Activated CD8-positive, alpha-beta memory T cell treated with anti-CD3 and anti-CD28 coated beads, Interleukin-2, amount 10 ng/mL, durations not matched to agents 7 days and 5 days (primary cell): ENCODE data around the gene GDPD3. TPM values are rescaled to one million over a fixed set of nuclear protein-coding genes. Genes with fewer than 3 reads are reported as not detected.
"Not testable (repeated sequence)": the region's sequence is repeated elsewhere in the genome, so short reads cannot be mapped to it uniquely, and the experiment has no call there.

ENCODE experiments used
- ATAC-seq: fragments of 150-1000 bp; cut with Tn5 transposase; one replicate; pipeline ENCODE4 v1.10.0; 2021; ENCODE audit warnings: moderate library complexity
- CTCF ChIA-PET: fragments of 350-600 bp; sonication (Branson Sonifier 250); formaldehyde crosslinking; loops from one replicate; lab custom pipeline; 2021; ENCODE audit warnings: antibody characterized with exemption; lab: Charles Lee
- DNase-seq: peaks from one replicate; pipeline ENCODE4 v3.0.0-alpha.2; 2020
- H3K27ac Mint-ChIP-seq: one replicate; pipeline ENCODE4 v1.8.0; 2021; ENCODE audit warnings: mild to moderate bottlenecking, mixed read lengths
- H3K27me3 Mint-ChIP-seq: one replicate; pipeline ENCODE4 v1.8.0; 2021; ENCODE audit warnings: mixed read lengths
- H3K36me3 Mint-ChIP-seq: one replicate; pipeline ENCODE4 v1.8.0; 2021; ENCODE audit warnings: mild to moderate bottlenecking, mixed read lengths
- H3K4me1 Mint-ChIP-seq: one replicate; pipeline ENCODE4 v1.8.0; 2021; ENCODE audit warnings: mixed read lengths
- H3K4me3 Mint-ChIP-seq: one replicate; pipeline ENCODE4 v1.8.0; 2021; ENCODE audit warnings: mild to moderate bottlenecking, moderate library complexity, mixed read lengths
- H3K9me3 Mint-ChIP-seq: one replicate; pipeline ENCODE4 v1.8.0; 2022; ENCODE audit warnings: low read depth, mixed read lengths
- total RNA-seq, 2 experiments: library from RNA; stranded (reverse); gene quantifications; one replicate each; pipeline ENCODE4 v1.2.3, GENCODE V29; 2021

GDPD3 gene
- total RNA-seq, 2 experiments from 2014 or later, result 8.1 to 19.5 TPM

DNA sequence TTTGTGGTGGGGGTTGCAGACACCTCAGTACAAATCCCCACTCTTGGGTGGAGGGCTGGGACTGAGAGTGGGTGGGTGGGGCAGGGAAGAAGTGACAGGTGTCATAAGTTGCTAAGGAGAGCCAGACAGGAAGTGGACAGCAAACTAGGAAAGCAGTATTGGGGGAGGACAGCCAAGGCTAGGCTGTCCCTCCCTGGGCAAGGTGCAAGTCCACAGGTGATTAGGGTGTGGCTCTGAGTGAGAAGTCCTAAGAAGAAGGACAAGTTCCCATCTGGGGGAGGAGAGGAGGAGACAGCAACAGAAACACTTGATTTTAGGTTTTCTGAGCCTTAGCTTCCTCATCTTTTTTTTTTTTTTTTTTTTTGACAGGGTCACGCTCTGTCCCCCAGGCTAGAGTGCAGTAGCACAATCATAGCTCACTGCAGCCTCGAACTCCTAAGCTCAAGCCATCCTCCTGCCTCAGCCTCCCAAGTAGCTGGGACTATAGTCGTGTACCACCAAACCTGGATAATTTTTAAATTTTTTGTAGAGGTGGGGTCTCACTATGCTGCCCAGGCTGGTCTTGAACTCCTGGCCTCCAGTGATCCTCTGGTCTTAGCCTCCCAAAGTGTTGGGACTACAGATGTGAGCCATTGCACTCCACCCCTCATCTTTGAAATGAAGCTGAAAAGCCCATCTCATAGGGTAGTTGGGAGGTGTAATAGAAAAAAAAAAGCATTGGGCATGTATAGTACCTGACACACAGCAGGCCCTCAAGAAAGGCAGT is 7.2 kb upstream of the GDPD3 start:
- DNase-seq (no peak), ATAC-seq (no peak)
- no peaks in the 10 kb centered on the region for H3K9me3 Mint-ChIP-seq
- H3K27ac Mint-ChIP-seq, result peak overlapping the region; percentile 68
- H3K27me3 Mint-ChIP-seq, result no peaks in the 10 kb centered on the region
- H3K4me1 Mint-ChIP-seq, result peaks cover 35% of the 10 kb centered on the region
- CTCF ChIA-PET, result interaction anchor here (1.1 to 1.7 kb wide), 4 partner anchors 8 to 28 kb away, joined by 4 to 9 read pairs (median 4); partner anchors contain the start of gene TBX6
- peaks cover 15% of the 10 kb centered on the region for H3K36me3 Mint-ChIP-seq
- no peak overlapping the region for H3K4me3 Mint-ChIP-seq

DNA sequence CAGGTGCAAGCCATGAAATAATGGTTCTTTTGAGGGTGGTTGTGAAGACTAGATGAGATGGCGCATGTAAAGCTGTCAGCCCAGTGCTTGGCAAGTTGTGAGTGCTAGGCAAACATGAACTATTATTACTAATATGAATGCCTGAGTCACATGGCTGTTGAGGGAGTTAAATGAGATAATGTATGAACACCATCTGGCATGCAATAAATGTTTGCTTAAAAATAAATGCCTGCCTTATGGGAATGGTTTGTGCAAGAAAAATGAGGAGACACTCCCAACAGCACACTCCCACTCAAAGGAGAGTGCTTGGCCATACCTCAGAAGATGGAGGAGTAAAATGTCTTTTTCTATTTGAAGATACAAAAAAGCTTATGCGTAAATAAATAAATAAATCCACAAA is 6.1 kb upstream of the GDPD3 start:
- Mint-ChIP-seq H3K27ac (peak overlapping the region; percentile 28), H3K9me3 (no peaks in the 10 kb centered on the region), H3K36me3 (peaks cover 15% of the 10 kb centered on the region), H3K4me1 (peaks cover 39% of the 10 kb centered on the region), H3K4me3 (no peak overlapping the region), H3K27me3 (no peaks in the 10 kb centered on the region)
- DNase-seq (no peak), ATAC-seq (no peak)
- CTCF ChIA-PET, result interaction anchor here (1.1 to 1.7 kb wide), 3 partner anchors 7 to 27 kb away, joined by 4 to 9 read pairs (median 5); partner anchors contain the start of gene TBX6

DNA sequence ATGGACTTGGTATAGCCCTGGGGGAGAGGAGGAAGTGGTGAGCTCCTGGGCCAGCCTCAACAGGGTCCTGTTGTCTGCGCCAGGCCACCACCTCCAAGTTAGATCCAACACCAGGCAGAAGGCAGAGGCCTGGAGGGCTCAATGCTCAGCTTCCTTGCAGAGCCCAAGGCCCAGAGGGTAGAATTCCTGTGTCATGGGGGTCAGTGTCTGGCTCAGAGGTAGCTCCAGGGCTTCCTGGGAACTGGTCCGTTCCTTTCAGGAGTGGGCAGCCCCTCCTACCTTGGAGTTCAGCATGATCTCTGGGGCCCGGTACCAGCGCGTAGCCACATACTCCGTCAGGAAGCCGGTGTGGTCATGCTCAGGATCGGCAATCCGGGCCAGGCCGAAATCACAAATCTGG is 4.4 kb upstream of the GDPD3 start:
- Mint-ChIP-seq H3K36me3 (peaks cover 15% of the 10 kb centered on the region), H3K4me3 (no peak overlapping the region), H3K4me1 (peaks cover 35% of the 10 kb centered on the region), H3K27me3 (no peaks in the 10 kb centered on the region), H3K9me3 (no peaks in the 10 kb centered on the region), H3K27ac (no peak overlapping the region)
- ATAC-seq (no peak), DNase-seq (no peak)
- CTCF ChIA-PET, result no interaction called here

DNA sequence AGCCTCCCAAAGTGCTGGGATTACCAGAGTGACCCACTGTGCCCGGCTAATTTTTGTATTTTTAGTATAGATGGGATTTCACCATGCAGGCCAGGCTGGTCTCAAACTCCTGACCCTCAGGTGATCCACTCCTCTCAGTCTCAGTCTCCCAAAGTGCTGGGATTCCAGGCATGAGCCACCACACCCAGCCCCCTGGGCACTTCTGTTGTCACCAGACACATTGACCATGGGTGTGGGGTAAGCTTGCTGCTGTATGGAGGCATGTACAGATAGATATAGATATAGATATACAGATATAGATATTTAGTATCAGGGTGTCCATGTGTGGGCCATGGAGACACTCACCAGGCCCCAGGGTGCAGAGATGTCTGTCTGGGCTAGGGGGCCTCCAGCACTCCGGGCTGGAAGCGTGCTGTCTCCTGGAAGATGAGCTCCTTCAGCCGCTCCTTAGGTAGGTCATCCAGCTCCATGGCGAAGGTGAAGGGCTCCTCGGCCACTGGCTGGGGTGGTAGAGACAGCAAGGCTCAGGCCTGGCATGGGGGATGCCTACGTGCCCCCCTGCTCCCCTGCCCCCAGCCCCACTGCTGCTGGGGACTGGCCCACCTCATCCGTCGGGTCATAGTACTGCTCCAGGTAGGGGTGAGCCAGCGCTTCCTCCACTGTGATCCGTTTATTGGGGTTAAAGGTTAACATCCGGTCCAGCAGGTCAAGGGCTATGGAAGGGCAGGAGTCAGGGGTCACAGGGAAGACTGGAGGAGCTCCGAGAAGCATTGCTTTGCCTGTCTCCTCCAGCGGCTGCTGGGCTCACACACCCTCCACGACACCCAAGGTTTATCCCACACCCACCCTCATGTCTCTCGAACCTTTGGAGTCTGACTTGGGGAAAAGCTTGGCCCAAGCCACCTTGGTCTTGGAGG is 3.2 kb upstream of the GDPD3 start:
- CTCF ChIA-PET, result interaction anchor here (1.1 kb wide), 1 partner anchor 24 kb away, joined by 4 read pairs; the partner anchor contains the start of gene TBX6
- H3K27ac Mint-ChIP-seq, result no peak overlapping the region
- DNase-seq (no peak), ATAC-seq (no peak)
- peaks cover 28% of the 10 kb centered on the region for H3K4me1 Mint-ChIP-seq
- H3K4me3 Mint-ChIP-seq, result no peak overlapping the region
- no peaks in the 10 kb centered on the region for H3K9me3 Mint-ChIP-seq
- H3K27me3 Mint-ChIP-seq, result no peaks in the 10 kb centered on the region
- peaks cover 12% of the 10 kb centered on the region for H3K36me3 Mint-ChIP-seq

DNA sequence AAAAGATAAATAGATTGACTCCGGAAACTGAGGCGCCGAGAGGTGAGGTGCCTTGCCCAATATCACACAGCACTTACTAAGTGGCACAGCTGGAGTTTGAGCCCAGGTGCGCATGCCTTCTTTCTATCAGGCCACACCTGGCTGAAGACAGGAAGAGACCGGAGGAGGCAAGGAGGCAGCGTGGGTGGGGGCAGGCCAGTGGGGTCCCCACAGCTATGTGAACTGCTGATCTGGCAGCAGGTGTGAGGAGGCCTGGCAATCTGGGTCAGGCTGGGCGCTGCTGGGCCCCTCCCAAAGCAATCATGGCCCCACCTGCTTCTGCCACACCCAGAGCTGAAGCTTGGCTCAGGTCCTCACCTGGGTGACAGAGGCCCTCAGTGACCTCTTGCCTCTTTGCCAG is 1.9 kb upstream of the GDPD3 start:
- no peak overlapping the region for H3K4me3 Mint-ChIP-seq
- ATAC-seq (no peak), DNase-seq (no peak)
- no peaks in the 10 kb centered on the region for H3K27me3 Mint-ChIP-seq
- peaks cover 17% of the 10 kb centered on the region for H3K4me1 Mint-ChIP-seq
- CTCF ChIA-PET, result interaction anchor here (1.0 to 1.3 kb wide), 3 partner anchors 9 to 22 kb away, joined by 3 read pairs; no protein-coding TSS in a partner anchor
- no peaks in the 10 kb centered on the region for H3K9me3 Mint-ChIP-seq
- peaks cover 8% of the 10 kb centered on the region for H3K36me3 Mint-ChIP-seq
- peak overlapping the region; percentile 56 for H3K27ac Mint-ChIP-seq

DNA sequence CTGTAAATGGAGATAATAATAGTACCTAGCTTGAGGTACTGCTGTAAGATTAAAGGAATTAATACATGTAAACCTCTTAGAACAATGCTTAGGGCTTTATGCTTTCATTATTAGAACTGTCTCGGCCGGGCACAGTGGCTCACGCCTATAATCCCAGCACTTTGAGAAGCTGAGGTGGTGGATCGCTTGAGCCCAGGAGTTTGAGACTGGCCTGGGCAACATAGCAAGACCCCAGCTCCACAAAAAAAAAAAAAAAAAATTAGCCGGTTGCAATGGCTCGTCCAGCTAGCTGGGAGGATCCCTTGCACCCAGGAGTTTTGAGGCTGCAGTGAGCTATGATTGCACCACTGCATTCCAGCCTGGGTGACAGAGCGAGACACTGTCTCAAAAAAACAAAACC is 1.5 kb upstream of the GDPD3 start:
- CTCF ChIA-PET, result interaction anchor here (1.0 to 1.3 kb wide), 3 partner anchors 10 to 22 kb away, joined by 3 read pairs; no protein-coding TSS in a partner anchor
- not testable (repeated sequence) for DNase-seq, H3K27ac Mint-ChIP-seq

DNA sequence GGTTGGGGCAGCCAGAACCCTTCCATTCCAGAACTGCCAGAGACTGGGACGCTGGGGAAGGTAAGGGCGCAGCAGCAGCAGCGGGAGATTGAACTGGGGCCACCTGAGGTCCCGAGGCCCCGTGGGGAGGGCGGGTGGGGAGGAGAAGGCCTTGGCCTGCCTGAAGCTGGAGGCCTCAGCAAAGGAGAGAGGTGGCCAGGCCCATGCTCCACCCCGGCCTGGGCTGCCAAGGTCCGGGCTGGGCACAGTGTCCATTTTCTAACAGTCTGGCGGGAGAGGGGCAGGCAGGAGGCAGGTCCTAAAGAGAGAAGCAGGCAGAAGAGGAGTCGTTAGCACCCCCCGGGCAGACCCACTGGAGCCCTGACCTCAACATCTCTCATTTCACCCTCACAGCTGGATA is 1.1 kb upstream of the GDPD3 start:
- CTCF ChIA-PET, result interaction anchor here (1.0 to 4.9 kb wide), 5 partner anchors 10 to 29 kb away, joined by 3 to 44 read pairs (median 3); partner anchors contain the start of gene TBX6
- H3K9me3 Mint-ChIP-seq, result no peaks in the 10 kb centered on the region
- no peak for ATAC-seq

More for the DNA sequence above, 1.5 kb upstream of the GDPD3 start:
- not testable (repeated sequence) for H3K27me3 Mint-ChIP-seq, ATAC-seq, H3K36me3 Mint-ChIP-seq, H3K9me3 Mint-ChIP-seq, H3K4me3 Mint-ChIP-seq
- peaks cover 13% of the 10 kb centered on the region for H3K4me1 Mint-ChIP-seq

DNA sequence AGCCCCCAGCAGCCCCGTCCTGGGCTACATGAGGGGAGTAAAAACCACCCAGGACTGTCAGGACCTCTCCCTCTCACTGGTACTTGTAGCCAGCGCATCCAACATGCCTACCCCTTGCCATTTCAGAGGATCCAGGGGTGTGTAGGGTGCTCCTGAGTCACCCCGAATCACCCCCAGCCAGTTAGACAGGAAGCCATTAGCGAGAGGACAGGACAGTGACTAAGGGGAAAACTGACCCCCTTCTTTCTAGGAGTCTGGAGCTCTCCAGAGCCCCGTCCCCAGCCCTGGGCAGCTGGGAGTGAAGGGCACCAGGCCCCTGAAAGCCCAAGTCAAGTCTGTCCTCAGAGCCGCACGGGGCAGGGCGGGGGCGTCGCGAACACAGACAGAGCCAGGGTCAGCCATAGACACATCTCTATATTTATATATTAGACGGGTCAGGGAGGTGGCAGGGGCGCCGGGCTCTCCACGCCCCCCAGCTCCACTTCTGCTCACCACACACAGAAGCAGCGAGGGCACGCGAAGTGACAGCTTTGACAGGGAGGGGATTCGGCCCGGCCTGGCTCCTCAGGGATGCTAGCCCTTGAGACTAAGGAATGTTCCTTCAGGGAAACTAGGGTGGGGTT is 485 bp upstream of the GDPD3 start:
- Mint-ChIP-seq H3K4me1 (peaks cover 11% of the 10 kb centered on the region), H3K9me3 (no peaks in the 10 kb centered on the region), H3K36me3 (peaks cover 2% of the 10 kb centered on the region), H3K4me3 (no peak overlapping the region), H3K27ac (no peak overlapping the region), H3K27me3 (no peaks in the 10 kb centered on the region)
- ATAC-seq (no peak), DNase-seq (no peak)
- CTCF ChIA-PET, result interaction anchor here (1.1 to 4.9 kb wide), 9 partner anchors 11 to 296 kb away, joined by 3 to 44 read pairs (median 9); partner anchors contain the start of genes MAPK3 and TBX6

More for the DNA sequence above, 1.1 kb upstream of the GDPD3 start:
- peaks cover 12% of the 10 kb centered on the region for H3K4me1 Mint-ChIP-seq
- no peak for DNase-seq
- H3K27ac Mint-ChIP-seq, result no peak overlapping the region
- no peak overlapping the region for H3K4me3 Mint-ChIP-seq
- no peaks in the 10 kb centered on the region for H3K27me3 Mint-ChIP-seq
- peaks cover 6% of the 10 kb centered on the region for H3K36me3 Mint-ChIP-seq

DNA sequence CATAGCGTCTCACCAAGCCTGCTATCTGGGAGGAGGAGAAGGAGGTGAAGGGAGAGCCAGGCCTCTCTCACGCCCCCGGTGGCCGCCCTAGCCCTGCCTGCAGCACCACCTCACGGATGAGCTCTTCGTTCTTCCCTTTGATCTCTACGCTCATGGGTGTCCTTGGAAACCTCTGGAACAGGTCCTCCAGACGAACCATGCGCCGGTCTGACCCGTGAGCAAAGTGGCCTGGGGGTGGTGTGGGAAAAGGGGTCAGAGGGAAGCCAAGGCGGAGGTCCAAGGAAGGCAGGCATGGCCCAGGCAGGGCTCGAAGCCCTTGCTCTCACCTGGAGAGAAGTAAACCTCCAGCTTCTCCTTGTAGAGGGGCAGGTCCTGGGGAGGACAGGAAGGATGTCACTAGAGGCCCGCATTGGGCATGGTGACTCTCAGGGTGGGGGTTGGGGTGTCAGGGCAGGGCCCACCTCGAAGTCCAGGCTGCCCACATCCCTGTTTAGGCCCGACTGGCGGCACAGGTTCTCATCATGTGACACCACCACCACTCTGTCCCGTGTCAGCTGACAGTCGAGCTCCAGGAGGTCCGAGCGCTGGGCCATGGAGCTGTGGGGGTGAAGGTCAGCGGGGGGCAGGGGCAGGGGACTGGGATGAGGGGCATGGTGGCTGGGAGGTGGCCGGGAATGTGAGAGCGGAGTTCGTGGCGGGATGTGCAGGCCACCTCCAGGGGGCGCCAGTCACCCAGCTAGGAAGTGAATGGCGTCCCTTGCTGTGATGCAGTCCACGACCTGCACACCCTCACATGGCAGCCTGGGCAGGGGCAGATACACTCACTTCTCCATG is 923 bp downstream of the GDPD3 start:
- H3K27ac Mint-ChIP-seq, result no peak overlapping the region
- CTCF ChIA-PET, result interaction anchor here (0.8 to 4.9 kb wide), 28 partner anchors 8 to 516 kb away, joined by 3 to 44 read pairs (median 4); partner anchors contain the start of genes DCTPP1, MAPK3 and TBX6
- H3K4me3 Mint-ChIP-seq, result no peak overlapping the region
- DNase-seq, result peak; percentile 75
- peaks cover 11% of the 10 kb centered on the region for H3K4me1 Mint-ChIP-seq
- H3K27me3 Mint-ChIP-seq, result no peaks in the 10 kb centered on the region
- peaks cover 5% of the 10 kb centered on the region for H3K36me3 Mint-ChIP-seq
- no peaks in the 10 kb centered on the region for H3K9me3 Mint-ChIP-seq
- ATAC-seq, result peak; percentile 70

DNA sequence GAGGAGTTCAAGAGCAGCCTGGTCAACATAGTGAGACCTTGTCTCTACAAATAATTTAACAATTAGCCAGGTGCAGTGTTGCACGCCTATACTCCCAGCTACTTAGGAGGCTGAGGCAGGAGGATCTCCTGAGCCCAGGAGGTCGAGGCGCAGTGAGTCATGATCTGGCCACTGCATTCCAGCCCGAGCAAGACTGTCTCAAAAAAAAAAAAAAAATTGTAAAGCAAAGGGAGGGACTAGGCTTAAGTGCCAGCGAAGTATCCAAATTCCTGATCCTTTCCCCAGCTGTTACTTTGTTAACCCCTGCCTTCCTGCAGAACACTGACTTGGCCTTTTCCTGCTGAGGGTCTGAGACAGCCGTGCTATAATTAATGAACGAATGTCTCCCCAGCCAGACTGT is 2.7 kb downstream of the GDPD3 start:
- CTCF ChIA-PET, result interaction anchor here (2.2 to 4.9 kb wide), 2 partner anchors 19 to 37 kb away, joined by 6 to 44 read pairs; partner anchors contain the start of gene TBX6
- no peak overlapping the region for H3K27ac Mint-ChIP-seq
- H3K9me3 Mint-ChIP-seq, result no peaks in the 10 kb centered on the region
- no peaks in the 10 kb centered on the region for H3K27me3 Mint-ChIP-seq
- ATAC-seq (no peak), DNase-seq (no peak)
- H3K4me1 Mint-ChIP-seq, result peaks cover 11% of the 10 kb centered on the region
- H3K36me3 Mint-ChIP-seq, result peaks cover 5% of the 10 kb centered on the region
- no peak overlapping the region for H3K4me3 Mint-ChIP-seq

DNA sequence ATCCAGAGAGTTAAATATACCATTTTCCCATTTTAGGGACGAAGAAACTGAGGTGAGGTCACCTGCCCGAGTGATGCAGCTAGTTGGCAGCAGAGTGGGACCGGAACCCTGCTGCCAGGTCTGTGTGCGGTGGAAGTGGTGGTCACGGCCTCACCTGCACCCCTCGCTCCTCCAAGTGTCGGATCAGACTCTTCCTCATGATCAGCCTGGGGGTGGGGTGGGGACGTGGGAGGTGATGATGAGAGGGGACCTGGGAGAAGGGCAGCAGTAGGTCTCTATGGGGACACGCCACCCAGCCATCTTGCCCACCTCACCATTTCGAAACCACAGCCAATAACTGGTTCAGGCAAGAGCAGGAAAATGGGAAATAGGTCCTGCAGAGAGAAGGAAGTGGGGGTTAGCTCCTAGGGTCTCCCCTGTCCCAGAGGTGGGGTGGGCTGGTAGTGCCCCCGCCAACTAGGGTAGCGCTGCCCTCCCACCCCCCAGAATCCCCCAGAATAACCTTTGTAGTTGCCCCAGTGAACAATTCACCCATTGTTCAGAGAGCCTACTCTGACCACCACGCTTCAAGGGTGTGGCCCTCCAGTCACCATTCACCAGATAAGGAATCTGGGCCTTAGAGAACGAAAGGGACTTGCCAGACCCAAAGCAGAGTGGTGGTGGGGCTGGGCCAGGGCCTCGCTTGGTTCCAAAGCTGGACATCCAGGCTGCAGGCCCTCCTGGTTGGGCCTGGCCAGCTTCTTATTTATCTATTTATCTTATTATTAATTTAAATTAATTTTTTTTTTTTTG is 5.1 kb downstream of the GDPD3 start:
- no peaks in the 10 kb centered on the region for H3K27me3 Mint-ChIP-seq
- no peak for ATAC-seq
- no peak overlapping the region for H3K27ac Mint-ChIP-seq
- CTCF ChIA-PET, result interaction anchor here (0.6 kb wide), 1 partner anchor 14 kb away, joined by 3 read pairs; no protein-coding TSS in a partner anchor
- no peaks in the 10 kb centered on the region for H3K9me3 Mint-ChIP-seq
- H3K36me3 Mint-ChIP-seq, result peaks cover 14% of the 10 kb centered on the region
- peaks cover 5% of the 10 kb centered on the region for H3K4me1 Mint-ChIP-seq
- no peak overlapping the region for H3K4me3 Mint-ChIP-seq
- DNase-seq, result no peak
